Muscle of back (tissue), 11 donors: ENCODE results near the gene SMG9. TPM values are rescaled to one million over a fixed set of nuclear protein-coding genes. Genes with fewer than 3 reads are reported as not detected.
"Not testable (repeated sequence)": the region's sequence is repeated elsewhere in the genome, so short reads cannot be mapped to it uniquely, and the experiment has no call there.

Experiments
- DNase-seq, 3 donors: peaks; one replicate each; pipeline versions ENCODE4 v3.0.0 to v3.0.0-alpha.2; 2013
- polyA plus RNA-seq, 10 donors: library from polyadenylated mRNA; unstranded; fragments of 120-200 nt; gene quantifications; one replicate each; pipeline ENCODE4 v1.2.1, GENCODE V29; 2013; ENCODE audit not compliant: insufficient read length in 10 of 10

Gene SMG9
- polyA plus RNA-seq, 10 donors, result 26.4 to 50.0 (median 33.7) TPM

DNA sequence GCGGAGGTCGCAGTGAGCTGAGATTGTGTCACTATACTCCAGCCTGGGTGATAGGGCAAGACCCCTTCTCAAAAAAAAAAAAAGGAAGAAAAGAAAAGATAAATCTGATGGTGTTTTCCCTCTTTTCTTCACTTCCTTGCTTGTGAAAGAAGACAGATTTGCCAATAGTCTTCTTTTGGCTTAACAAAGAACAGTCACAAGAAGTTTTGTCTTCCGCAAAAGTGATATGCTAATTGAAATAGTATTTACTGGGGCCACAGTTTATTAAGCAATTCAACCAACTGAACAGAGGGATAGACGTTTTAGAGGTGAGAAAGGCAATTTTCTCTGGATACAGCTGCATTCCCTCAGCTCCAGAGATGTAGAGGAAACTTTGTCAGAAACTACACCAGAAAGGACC lies 61.9 kb downstream of the SMG9 start:
- DNase-seq, result no peak

DNA sequence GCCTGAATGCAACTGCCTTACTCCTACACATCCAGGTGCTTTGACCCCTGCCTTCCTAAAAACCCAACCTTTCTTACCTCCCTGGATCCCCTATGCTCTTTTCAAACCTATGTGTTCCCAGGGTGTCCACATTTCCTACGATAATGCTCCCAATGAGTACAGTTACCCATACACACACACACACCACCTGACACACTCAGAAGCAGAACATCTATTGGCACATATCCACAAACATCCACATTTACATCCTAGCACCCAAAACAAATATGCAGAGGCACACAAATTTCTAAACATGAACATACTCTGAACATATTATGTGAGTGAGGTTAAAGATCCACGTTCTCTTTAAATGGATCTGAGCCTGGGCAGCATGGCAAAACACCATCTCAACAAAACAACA lies 62.4 kb downstream of the SMG9 start:
- DNase-seq, result no peak

- DNase-seq, result no peak
Measured at GRCh38 chr19:43691755-43692154, 63.0 kb downstream of the SMG9 start.

- DNase-seq, result no peak
Measured at GRCh38 chr19:43690890-43691289, 63.9 kb downstream of the SMG9 start.

GRCh38 chr19:43690444-43690843 lies 64.3 kb downstream of the SMG9 start:
- DNase-seq, result no peak

DNA sequence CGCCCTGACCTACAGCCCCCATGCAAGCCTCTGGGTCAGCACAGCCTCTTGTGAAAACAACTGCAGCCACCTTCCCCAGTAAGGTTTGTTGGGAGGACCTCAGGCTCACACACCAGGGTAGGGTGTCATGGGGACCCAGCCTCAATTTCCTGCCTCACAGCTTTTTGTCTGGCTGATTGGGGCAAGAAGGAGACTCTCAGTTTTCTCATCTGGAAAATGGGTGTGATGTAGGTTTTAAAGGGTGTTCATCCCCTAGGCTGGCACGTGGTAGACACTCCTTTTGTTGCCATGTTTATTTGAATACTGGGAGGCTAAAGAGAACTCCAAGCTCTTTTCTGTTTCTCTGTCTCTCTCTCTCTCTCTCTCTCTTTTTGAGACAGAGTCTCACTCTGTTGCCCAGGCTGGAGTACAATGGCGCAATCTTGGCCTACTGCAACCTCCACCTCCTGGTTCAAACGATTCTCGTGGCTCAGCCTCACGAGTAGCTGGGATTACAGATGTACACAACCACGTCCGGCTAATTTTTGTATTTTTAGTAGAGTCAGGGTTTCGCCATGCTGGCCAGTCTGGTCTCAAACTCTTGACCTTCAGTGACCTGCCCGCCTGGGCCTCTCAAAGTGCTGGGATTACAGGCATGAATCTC lies 66.6 kb downstream of the SMG9 start:
- DNase-seq, result no peak

GRCh38 chr19:43687660-43687997 lies 67.1 kb downstream of the SMG9 start:
- DNase-seq, result peak in 1 of 3 donors; percentile 42

DNA sequence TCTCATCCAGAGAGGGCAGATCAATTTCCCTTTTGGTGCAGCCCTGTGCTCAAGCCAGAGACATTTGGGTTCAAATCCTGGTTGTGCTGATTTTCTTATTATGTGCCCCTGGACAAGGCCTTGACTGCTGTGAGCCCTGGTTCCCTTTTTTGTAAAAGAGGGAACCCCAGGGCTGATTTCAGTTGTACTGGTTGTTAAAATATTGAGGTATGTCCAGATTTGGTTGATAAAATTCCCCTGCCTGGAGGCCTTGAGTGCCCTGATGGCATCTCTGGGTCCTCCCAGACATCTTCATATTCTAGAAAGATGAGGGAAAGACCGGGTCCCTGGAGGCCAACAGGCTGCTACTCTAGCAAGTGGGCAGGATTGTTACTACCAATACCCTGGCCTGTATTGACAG lies 70.4 kb downstream of the SMG9 start:
- no peak for DNase-seq

DNA sequence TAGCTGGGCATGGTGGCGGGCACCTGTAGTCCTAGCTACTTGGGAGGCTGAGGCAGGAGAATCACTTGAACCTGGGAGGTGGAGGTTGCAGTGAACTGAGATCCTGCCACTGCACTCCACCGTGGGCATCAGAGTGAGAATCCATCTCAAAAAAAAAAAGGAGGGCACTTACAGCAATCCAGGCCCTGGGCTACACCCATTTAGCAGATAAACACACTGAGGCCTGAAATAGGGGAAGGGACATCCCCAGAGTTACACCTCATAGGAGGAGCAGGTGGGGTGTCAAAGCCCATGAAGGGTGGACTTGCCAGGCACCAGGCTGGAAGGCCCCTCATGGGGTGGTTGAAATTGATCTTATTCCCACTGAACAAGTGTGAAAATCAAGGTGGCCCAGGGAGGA lies 70.9 kb downstream of the SMG9 start:
- DNase-seq, result no peak

DNA sequence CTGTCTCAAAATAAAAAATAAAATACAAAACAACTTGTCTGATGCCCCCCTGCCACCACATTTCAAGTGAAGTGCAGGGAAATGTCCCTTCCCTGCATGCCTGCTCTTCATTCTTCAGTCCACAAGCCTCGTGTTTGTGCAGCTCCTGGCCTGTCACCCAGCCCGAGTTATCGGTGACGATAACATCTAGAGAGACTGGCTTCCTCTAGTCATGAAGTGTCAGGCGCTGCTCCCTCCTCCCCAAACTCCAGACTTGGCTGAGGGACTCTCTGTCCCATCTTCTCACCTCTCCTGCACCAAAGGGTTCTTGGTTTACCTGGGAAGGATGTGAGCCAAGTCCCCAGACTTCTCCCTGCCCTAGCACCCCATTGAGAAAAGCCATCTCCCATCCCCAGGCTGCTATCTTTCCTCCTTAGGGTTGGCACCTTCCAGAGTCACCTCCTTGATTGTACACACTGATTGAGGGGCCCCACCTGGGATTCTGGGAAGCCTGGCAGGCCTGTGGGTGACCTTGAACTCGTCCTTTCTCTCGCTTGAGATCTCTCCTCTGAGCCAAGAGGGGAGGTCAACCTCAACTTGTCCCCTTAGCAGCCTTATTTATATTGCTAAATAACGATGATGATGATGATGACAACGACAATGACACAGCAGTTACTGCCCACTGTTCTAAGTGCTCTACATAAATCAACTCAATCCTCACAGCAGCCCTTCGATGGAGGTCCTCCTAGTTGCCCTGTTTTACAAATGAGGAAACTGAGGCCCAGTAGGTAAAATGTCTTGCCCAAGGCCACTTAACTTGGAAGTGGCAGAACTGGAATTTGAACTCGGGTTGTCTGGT lies 71.7 kb downstream of the SMG9 start:
- DNase-seq, result no peak

- DNase-seq, result not testable (repeated sequence)
Measured at GRCh38 chr19:43682269-43682668, 72.5 kb downstream of the SMG9 start.

- DNase-seq, result no peak
Measured at GRCh38 chr19:43681821-43682220, 72.9 kb downstream of the SMG9 start.

DNA sequence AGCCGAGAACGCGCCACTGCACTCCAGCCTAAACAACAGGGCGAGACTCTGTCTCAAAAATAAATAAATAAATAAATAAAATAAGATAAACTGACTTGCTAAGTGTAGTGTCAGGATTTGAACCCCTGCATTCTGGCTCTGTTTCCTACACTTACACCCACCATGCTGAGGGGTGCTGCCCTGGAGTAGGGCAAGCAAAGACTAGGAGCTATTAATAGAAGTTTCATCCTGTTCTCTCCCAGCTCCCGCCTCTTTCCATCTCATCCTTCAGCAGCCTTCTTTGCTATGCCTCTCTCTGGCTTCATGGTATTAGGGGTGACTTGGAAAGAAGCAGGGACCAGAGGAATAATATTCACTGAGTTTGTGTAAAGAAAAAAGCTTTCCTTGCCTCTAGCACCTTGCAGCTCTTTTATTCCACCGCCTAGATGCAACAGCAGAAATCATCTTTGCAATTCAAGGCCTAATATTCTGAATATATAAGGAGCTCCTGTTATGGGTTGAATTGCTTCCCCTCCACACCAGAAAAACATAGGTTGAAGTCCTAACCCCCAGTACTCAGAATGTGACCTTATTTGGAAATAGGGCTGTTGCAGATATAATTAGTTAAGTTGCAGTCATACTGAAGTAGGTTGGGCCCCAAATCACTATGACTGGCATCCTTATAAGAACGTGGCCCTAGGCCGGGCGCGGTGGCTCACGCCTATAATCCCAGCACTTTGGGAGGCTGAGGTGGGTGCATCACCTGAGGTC lies 76.1 kb downstream of the SMG9 start:
- DNase-seq, result no peak

Other genes starting within 250 kb of the SMG9 start
- 10 to 100 TPM; 10.5 to 16.5 (median 14.7) TPM for gene ETHE1, start 227.8 kb downstream of the SMG9 start, polyA plus RNA-seq
- 1 to 10 TPM; 1.6 to 3.3 (median 2.6) TPM for gene ZNF575, start 221.8 kb downstream of the SMG9 start, polyA plus RNA-seq
- gene XRCC1, start 179.4 kb downstream of the SMG9 start, polyA plus RNA-seq, result 10 to 100 TPM; 24.5 to 40.6 (median 29.6) TPM
- gene PINLYP, start 179.2 kb downstream of the SMG9 start, polyA plus RNA-seq, result 1 to 10 TPM; 4.2 to 9.4 (median 5.4) TPM
- 10 to 100 TPM in 7 of 10 donors, 1 to 10 TPM in 3; 9.0 to 18.6 (median 11.2) TPM for gene IRGQ, start 158.8 kb downstream of the SMG9 start, polyA plus RNA-seq
- 10 to 100 TPM in 2 of 10 donors, 1 to 10 TPM in 8; 7.2 to 11.8 (median 9.3) TPM for gene ZNF576, start 158.4 kb downstream of the SMG9 start, polyA plus RNA-seq
- gene SRRM5, start 142.9 kb downstream of the SMG9 start, polyA plus RNA-seq, result under 1 TPM; 0.13 to 0.75 (median 0.36) TPM
- 10 to 100 TPM; 38.1 to 76.5 (median 44.3) TPM for gene ZNF428, start 135.3 kb downstream of the SMG9 start, polyA plus RNA-seq
- 10 to 100 TPM in 3 of 10 donors, 1 to 10 TPM in 7; 5.6 to 19.4 (median 8.7) TPM for gene CADM4, start 115.1 kb downstream of the SMG9 start, polyA plus RNA-seq
- gene PLAUR, start 84.8 kb downstream of the SMG9 start, polyA plus RNA-seq, result 10 to 100 TPM in 1 of 10 donors, 1 to 10 TPM in 9; 4.8 to 10.1 (median 7.0) TPM
- gene IRGC, start 38.9 kb downstream of the SMG9 start, polyA plus RNA-seq, result not detected
- gene KCNN4, start 26.0 kb upstream of the SMG9 start, polyA plus RNA-seq, result 1 to 10 TPM in 3 of 10 donors, under 1 TPM in 6, not detected in 1; 0.23 to 1.4 (median 0.85) TPM
- gene LYPD5, start 47.5 kb upstream of the SMG9 start, polyA plus RNA-seq, result under 1 TPM; 0.31 to 0.74 (median 0.53) TPM
- 10 to 100 TPM in 5 of 10 donors, 1 to 10 TPM in 5; 6.4 to 13.5 (median 10.1) TPM for gene ZNF283, start 72.4 kb upstream of the SMG9 start, polyA plus RNA-seq
- gene ZNF404, start 129.0 kb upstream of the SMG9 start, polyA plus RNA-seq, result 10 to 100 TPM in 2 of 10 donors, 1 to 10 TPM in 8; 5.5 to 13.9 (median 7.0) TPM
- gene ZNF45, start 180.3 kb upstream of the SMG9 start, polyA plus RNA-seq, result 10 to 100 TPM; 11.9 to 16.3 (median 13.5) TPM
- gene ZNF221, start 196.3 kb upstream of the SMG9 start, polyA plus RNA-seq, result 1 to 10 TPM; 2.3 to 5.4 (median 3.0) TPM
- gene ZNF155, start 229.2 kb upstream of the SMG9 start, polyA plus RNA-seq, result 1 to 10 TPM; 6.4 to 8.7 (median 7.8) TPM
- gene ZNF230, start 248.0 kb upstream of the SMG9 start, polyA plus RNA-seq, result 1 to 10 TPM; 2.3 to 3.7 (median 3.0) TPM